ENCODE data around the gene MAST1.

The MAST1 gene

DNA sequence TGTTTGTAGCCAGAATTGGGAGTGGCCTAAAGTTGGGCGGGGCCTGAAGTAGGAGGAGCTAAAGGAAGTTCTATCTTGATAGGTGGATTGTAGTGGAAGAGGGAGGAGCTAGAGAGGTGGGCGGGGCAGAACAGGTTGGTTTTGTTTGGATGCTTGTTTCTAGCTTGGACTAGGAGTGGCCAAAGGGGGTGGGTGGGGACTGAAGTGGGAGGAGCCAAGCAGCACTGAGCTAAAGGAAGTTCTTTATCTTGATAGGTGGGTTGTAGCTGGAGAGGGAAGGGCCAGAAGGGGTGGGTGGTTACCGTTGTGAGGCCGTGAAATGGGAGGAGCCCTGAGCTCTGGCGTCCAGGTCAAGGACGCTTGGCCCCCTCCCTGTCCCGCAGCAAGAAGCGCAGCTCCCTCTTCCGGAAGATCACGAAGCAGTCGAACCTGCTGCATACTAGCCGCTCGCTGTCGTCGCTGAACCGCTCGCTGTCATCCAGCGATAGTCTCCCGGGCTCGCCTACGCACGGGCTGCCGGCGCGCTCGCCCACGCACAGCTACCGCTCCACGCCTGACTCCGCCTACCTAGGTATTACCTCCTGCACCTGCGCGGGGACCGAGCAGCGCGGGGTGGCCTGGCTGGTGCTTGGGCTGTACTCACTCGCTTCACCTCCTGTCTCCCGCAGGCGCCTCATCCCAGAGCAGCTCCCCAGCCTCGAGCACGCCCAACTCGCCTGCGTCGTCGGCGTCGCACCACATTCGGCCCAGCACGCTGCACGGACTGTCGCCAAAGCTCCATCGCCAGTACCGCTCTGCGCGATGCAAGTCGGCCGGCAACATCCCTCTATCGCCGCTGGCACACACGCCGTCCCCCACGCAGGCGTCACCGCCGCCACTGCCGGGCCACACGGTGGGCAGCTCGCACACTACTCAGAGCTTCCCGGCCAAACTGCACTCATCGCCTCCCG, 34.9 kb downstream of the MAST1 start:
- no peak overlapping the region for H3K27ac ChIP-seq (ENCODE audit: low read length)
- H4K20me1 ChIP-seq (ENCODE audit: insufficient read depth, low read length) = no peaks in the 10 kb centered on the region
- no peaks in the 10 kb centered on the region for H3K9me3 ChIP-seq (ENCODE audit: insufficient read depth, low read length, severe bottlenecking)
- no peak overlapping the region for H3K4me3 ChIP-seq (ENCODE audit: low read depth in 1 of 2, low read length in 2 of 2)
- no peaks in the 10 kb centered on the region for H3K27me3 ChIP-seq (ENCODE audit: insufficient read depth, low read length, poor library complexity)
- no peak overlapping the region for H3K9ac ChIP-seq (ENCODE audit: low read depth, low read length)
- H2AFZ ChIP-seq (ENCODE audit: low read depth, low read length) = no peak overlapping the region
- peaks cover 45% of the 10 kb centered on the region for H3K36me3 ChIP-seq (ENCODE audit: insufficient read depth, low read length)
- H3K79me2 ChIP-seq (ENCODE audit: insufficient read depth, low read length) = no peaks in the 10 kb centered on the region
- no peak for TF ChIP-seq EZH2 (IDR thresholded peaks at IDR 0.05; ENCODE audit: borderline replicate concordance, low read depth, low read length, severe bottlenecking)
- TF ChIP-seq, protein P1, sequence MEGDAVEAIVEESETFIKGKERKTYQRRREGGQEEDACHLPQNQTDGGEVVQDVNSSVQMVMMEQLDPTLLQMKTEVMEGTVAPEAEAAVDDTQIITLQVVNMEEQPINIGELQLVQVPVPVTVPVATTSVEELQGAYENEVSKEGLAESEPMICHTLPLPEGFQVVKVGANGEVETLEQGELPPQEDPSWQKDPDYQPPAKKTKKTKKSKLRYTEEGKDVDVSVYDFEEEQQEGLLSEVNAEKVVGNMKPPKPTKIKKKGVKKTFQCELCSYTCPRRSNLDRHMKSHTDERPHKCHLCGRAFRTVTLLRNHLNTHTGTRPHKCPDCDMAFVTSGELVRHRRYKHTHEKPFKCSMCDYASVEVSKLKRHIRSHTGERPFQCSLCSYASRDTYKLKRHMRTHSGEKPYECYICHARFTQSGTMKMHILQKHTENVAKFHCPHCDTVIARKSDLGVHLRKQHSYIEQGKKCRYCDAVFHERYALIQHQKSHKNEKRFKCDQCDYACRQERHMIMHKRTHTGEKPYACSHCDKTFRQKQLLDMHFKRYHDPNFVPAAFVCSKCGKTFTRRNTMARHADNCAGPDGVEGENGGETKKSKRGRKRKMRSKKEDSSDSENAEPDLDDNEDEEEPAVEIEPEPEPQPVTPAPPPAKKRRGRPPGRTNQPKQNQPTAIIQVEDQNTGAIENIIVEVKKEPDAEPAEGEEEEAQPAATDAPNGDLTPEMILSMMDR (IDR thresholded peaks at IDR 0.05; ENCODE audit: borderline replicate concordance, extremely low read depth, low read length, poor library complexity, severe bottlenecking) = no peak
- no peak overlapping the region for H3K4me2 ChIP-seq (ENCODE audit: insufficient read depth, low read length)
- peaks cover 4% of the 10 kb centered on the region for H3K4me1 ChIP-seq (ENCODE audit: insufficient read depth, low read length)
- DNase-seq (peak; percentile 71), ATAC-seq (ENCODE audit: insufficient read depth, low read depth) (peak; percentile 55)

DNA sequence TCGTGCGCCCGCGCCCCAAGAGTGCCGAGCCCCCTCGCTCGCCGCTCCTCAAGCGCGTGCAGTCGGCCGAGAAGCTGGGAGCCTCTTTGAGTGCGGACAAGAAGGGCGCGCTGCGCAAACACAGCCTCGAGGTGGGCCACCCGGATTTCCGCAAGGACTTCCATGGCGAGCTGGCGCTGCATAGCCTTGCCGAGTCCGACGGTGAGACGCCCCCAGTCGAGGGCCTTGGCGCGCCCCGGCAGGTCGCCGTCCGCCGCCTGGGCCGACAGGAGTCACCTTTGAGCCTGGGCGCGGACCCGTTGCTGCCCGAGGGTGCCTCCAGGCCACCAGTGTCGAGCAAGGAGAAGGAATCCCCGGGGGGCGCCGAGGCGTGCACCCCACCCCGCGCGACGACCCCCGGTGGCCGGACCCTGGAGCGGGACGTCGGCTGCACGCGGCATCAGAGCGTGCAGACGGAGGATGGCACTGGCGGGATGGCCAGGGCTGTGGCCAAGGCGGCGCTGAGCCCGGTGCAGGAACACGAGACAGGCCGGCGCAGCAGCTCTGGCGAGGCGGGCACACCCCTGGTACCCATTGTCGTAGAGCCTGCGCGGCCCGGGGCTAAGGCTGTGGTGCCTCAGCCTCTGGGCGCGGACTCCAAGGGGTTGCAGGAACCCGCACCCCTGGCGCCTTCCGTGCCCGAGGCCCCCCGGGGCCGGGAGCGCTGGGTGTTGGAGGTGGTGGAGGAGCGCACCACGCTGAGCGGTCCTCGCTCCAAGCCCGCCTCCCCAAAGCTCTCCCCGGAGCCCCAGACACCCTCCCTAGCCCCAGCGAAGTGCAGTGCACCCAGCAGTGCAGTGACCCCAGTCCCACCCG, 35.8 kb downstream of the MAST1 start:
- Histone ChIP-seq H3K27ac (ENCODE audit: low read length) (no peak overlapping the region), H3K36me3 (ENCODE audit: insufficient read depth, low read length) (peaks cover 45% of the 10 kb centered on the region), H3K4me1 (ENCODE audit: insufficient read depth, low read length) (no peaks in the 10 kb centered on the region), H2AFZ (ENCODE audit: low read depth, low read length) (no peak overlapping the region), H3K9me3 (ENCODE audit: insufficient read depth, low read length, severe bottlenecking) (no peaks in the 10 kb centered on the region), H3K27me3 (ENCODE audit: insufficient read depth, low read length, poor library complexity) (no peaks in the 10 kb centered on the region), H4K20me1 (ENCODE audit: insufficient read depth, low read length) (no peaks in the 10 kb centered on the region), H3K4me3 (ENCODE audit: low read depth in 1 of 2, low read length in 2 of 2) (no peak overlapping the region), H3K4me2 (ENCODE audit: insufficient read depth, low read length) (no peak overlapping the region), H3K9ac (ENCODE audit: low read depth, low read length) (no peak overlapping the region), H3K79me2 (ENCODE audit: insufficient read depth, low read length) (no peaks in the 10 kb centered on the region)
- ATAC-seq (ENCODE audit: insufficient read depth, low read depth) (no peak), DNase-seq (no peak)
- TF ChIP-seq EZH2 (IDR thresholded peaks at IDR 0.05; ENCODE audit: borderline replicate concordance, low read depth, low read length, severe bottlenecking) = no peak
- TF ChIP-seq, protein P1 (IDR thresholded peaks at IDR 0.05; ENCODE audit: borderline replicate concordance, extremely low read depth, low read length, poor library complexity, severe bottlenecking) = no peak

GRCh38 chr19:12875086-12875485, 36.8 kb downstream of the MAST1 start:
- Histone ChIP-seq H3K9ac (ENCODE audit: low read depth, low read length) (no peak overlapping the region), H3K27ac (ENCODE audit: low read length) (no peak overlapping the region), H2AFZ (ENCODE audit: low read depth, low read length) (no peak overlapping the region), H3K79me2 (ENCODE audit: insufficient read depth, low read length) (peaks cover 6% of the 10 kb centered on the region), H3K27me3 (ENCODE audit: insufficient read depth, low read length, poor library complexity) (no peaks in the 10 kb centered on the region), H3K36me3 (ENCODE audit: insufficient read depth, low read length) (peaks cover 45% of the 10 kb centered on the region), H3K4me1 (ENCODE audit: insufficient read depth, low read length) (peaks cover 6% of the 10 kb centered on the region), H4K20me1 (ENCODE audit: insufficient read depth, low read length) (no peaks in the 10 kb centered on the region), H3K9me3 (ENCODE audit: insufficient read depth, low read length, severe bottlenecking) (no peaks in the 10 kb centered on the region), H3K4me3 (ENCODE audit: low read depth in 1 of 2, low read length in 2 of 2) (no peak overlapping the region), H3K4me2 (ENCODE audit: insufficient read depth, low read length) (no peak overlapping the region)
- DNase-seq = no peak
- no peak for ATAC-seq (ENCODE audit: insufficient read depth, low read depth)
- TF ChIP-seq EZH2 (IDR thresholded peaks at IDR 0.05; ENCODE audit: borderline replicate concordance, low read depth, low read length, severe bottlenecking) = no peak
- TF ChIP-seq, protein P1 (IDR thresholded peaks at IDR 0.05; ENCODE audit: borderline replicate concordance, extremely low read depth, low read length, poor library complexity, severe bottlenecking) = no peak
